Motor neuron (in vitro differentiated cells): ENCODE results near the gene GPR39. TPM values are rescaled to one million over a fixed set of nuclear protein-coding genes. Genes with fewer than 3 reads are reported as not detected.

ENCODE experiments used
- ATAC-seq, 8 experiments: fragments of 200-7000 bp; cut with Tn5 transposase; replicated peaks in 6 of 8; 2 replicates each; pipeline ENCODE4 v1.8.0; 2021; ENCODE audit warnings: mild to moderate bottlenecking in 8 of 8, moderate library complexity in 8 of 8
- H3K27ac ChIP-seq, 2 donors: fragments of 250-450 bp; sonication (Bioruptor Pico); 2 replicates each; pipeline ENCODE4 v1.9.0; 2021; ENCODE audit warnings: antibody characterized with exemption in 2 of 2, mild to moderate bottlenecking in 2 of 2, moderate library complexity in 1 of 2
- H3K4me1 ChIP-seq, 2 donors: fragments of 250-450 bp; sonication (Bioruptor Pico); replicated peaks in 1 of 2; 2 replicates each; pipeline ENCODE4 v1.6.1; 2021; ENCODE audit warnings: antibody characterized with exemption in 2 of 2, mild to moderate bottlenecking in 2 of 2, moderate library complexity in 1 of 2
- H3K4me3 ChIP-seq, 5 donors: fragments of 250-450 bp; sonication (Bioruptor Pico); 2 replicates each; pipeline ENCODE4 v1.9.0; 2021; ENCODE audit warnings: antibody characterized with exemption in 5 of 5, mild to moderate bottlenecking in 5 of 5, moderate library complexity in 4 of 5
- WGBS, 10 experiments: fragments of 450-650 bp; shearing (Covaris generic); methylation state at CpG; one replicate each; pipeline ENCODE4 v1.0.0; 2022; 5-methylcytosine and 5-hydroxymethylcytosine counted together
- in situ Hi-C, 9 experiments: fragments of 400-800 bp; cut with MboI; loops; one replicate each; pipeline ENCODE4 v1.15.0; 2021; ENCODE audit warnings: low sequenced_read_pairs in 9 of 9, low pct_unique_long_range_greater_than_20kb in 2 of 9; ENCODE audit not compliant: unreplicated experiment in 9 of 9
- total RNA-seq, 8 experiments: library from RNA; unstranded; fragments of 300-600 nt; gene quantifications; 2 replicates each; pipeline versions ENCODE4 v1.2.3 to v1.2.4, GENCODE V29; 2022

GPR39 gene
- total RNA-seq, 8 experiments from 2014 or later, result 0.38 to 1.3 (median 0.82) TPM; not detected in 2

- Histone ChIP-seq H3K4me3 (no peak overlapping the region), H3K27ac (no peak overlapping the region), H3K4me1 (peaks cover 0 to 6% of the 10 kb centered on the region in 2 donors)
- WGBS, 10 experiments, result 43 to 83% (median 75%) methylated on average over 1 to 5 of the region's 6 CpGs; no CpG with 5 or more reads in 4 of the 10 experiments
- in situ Hi-C loops, result loop anchor here in 1 of 9 experiments (25.0 kb wide), 1 partner anchor 596 kb away; no protein-coding TSS in a partner anchor
- ATAC-seq, result peak in 1 of 8 experiments; percentile 93
These were observed 149.8 kb downstream of the GPR39 start for GRCh38 chr2:132566379-132566778.

DNA sequence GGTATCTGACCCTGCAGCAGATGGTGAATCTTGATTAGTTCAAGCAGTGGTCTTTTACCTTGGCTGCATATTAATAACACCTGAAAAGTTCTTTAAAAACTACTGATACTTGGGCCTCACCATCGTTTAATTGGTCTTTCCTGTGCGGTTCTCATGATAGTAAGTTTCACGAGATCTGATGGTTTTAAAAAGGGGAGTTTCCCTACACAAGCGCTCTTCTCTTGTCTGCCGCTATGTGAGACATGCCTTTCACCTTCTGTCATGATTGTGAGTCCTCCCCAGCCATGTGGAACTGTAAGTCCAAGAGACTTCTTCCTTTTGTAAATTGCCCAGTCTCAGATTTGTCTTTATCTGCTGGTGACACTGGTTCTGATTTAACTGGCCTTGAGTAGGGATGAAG, 151.1 kb downstream of the GPR39 start:
- Histone ChIP-seq H3K4me3 (no peak overlapping the region), H3K27ac (no peak overlapping the region), H3K4me1 (peaks cover 0 to 6% of the 10 kb centered on the region in 2 donors)
- WGBS, 10 experiments, result 54 to 100% (median 80%) methylated on average over 2 to 5 of the region's 5 CpGs; no CpG with 5 or more reads in 1 of the 10 experiments
- in situ Hi-C loops, result loop anchor here in 1 of 9 experiments (25.0 kb wide), 1 partner anchor 595 kb away; no protein-coding TSS in a partner anchor
- no peak for ATAC-seq

DNA sequence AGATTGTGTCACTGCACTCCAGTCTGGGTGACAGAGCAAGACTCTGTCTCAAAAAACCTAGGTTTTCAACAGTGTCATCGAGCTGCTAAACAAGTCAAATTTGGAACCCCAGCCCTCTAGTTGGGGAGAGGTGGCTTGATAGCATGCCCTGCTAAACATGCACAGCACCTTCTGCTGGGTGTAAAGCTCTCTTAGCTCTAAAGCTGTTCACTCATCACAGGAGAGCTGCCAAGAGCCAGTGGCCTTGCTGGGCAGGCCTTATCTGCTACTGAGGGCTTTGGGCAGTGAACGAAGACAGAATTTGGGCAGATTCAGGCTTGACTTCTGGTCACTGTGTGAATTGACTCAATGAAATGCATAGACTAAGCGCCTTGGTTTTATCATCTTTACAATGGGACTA, 152.1 kb downstream of the GPR39 start:
- Histone ChIP-seq H3K4me3 (no peak overlapping the region), H3K4me1 (peaks cover 0 to 11% of the 10 kb centered on the region in 2 donors), H3K27ac (no peak overlapping the region)
- 11 to 100% (median 88%) methylated on average over 1 to 3 of the region's 3 CpGs; no CpG with 5 or more reads in 4 of the 10 experiments for WGBS, 10 experiments
- no peak for ATAC-seq
- in situ Hi-C loops, result loop anchor here in 1 of 9 experiments (25.0 kb wide), 1 partner anchor 594 kb away; no protein-coding TSS in a partner anchor

DNA sequence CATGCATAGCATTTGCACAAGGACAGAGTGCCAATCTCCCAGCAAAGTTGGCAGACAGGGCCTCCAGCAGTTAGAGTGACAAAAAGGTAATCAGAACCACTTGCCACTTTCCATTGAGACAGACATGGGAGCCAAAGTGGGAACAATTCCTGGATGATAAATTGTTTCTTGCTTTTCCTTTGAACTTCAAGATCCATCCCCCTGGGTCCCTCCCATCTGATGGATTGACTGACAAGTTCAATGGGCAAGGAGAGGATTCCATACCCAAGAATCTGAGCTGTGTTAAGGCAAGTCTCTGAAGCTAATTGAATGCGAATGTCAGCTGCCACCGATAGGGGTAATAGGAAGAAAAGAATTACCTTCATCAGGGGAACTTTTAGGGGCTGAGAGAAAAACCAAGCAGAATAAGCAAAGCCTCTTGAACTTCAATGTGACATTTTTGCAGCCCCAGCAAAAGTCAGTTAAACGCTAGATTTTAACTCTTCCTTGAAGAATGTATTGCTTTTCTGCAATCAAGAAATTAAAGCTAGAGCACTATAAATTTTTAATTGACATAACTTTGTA, 156.9 kb downstream of the GPR39 start:
- no peak overlapping the region for H3K27ac ChIP-seq
- H3K4me1 ChIP-seq, result peaks cover 0 to 5% of the 10 kb centered on the region in 2 donors
- no peak overlapping the region for H3K4me3 ChIP-seq
- no peak for ATAC-seq
- WGBS, 10 experiments, result 47 to 100% (median 63%) methylated on average over 1 to 3 of the region's 3 CpGs; no CpG with 5 or more reads in 1 of the 10 experiments
- in situ Hi-C loops, result loop anchor here in 1 of 9 experiments (25.0 kb wide), 1 partner anchor 589 kb away; no protein-coding TSS in a partner anchor

GRCh38 chr2:132577686-132578085, 161.1 kb downstream of the GPR39 start:
- WGBS, 10 experiments, result 57 to 85% (median 78%) methylated on average over 1 to 2 of the region's 2 CpGs
- no peak overlapping the region for H3K4me3 ChIP-seq
- ATAC-seq, result no peak
- H3K4me1 ChIP-seq, result peaks cover 17 to 20% of the 10 kb centered on the region in 2 donors
- no peak overlapping the region for H3K27ac ChIP-seq
- in situ Hi-C loops, result no loop called here

- WGBS, 10 experiments, result 31 to 80% (median 45%) methylated on average over 2 to 4 of the region's 5 CpGs; no CpG with 5 or more reads in 3 of the 10 experiments
- no peak overlapping the region for H3K4me3 ChIP-seq
- H3K27ac ChIP-seq, result no peak overlapping the region
- peak in 5 of 8 experiments; percentile 16 to 67 (median 35) for ATAC-seq
- in situ Hi-C loops, result no loop called here
- H3K4me1 ChIP-seq, result peaks cover 39 to 46% of the 10 kb centered on the region in 2 donors
These were observed 165.0 kb downstream of the GPR39 start for GRCh38 chr2:132581591-132581990.

DNA sequence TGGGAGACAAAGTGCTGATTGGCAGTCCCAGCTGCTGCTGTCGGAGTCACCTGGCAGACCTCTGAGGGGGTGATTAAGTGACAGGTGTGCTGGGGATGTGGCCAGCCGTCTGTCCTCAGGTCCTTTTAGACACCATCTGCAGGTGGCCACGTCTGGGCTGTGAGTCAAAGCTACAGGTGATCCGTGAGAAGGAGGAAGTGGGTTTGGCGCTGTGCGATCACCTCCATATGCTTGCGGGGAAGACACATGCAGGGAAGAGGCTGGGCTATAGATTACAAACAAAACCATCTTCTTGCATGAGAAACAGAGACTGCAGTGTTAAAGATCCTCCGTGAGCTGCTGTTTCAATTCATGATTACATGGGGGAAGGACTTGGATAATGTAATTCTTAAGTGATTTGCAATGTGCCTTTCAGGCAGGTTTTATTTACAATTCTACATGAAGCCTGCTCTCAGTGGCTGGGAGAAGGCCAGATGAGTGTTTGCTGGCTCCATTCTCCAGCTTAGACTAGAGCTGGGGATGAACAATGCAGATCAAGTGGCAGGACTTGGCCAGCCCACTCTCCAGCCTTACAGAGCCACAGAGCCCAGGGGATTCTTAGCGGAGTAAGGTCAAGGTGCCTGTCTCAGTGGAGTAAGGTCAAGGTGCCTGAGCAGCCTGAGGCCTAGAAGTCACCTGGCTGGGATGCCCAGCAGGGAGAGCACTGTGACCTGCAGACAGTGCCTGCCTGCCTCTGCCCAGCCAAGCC, 165.6 kb downstream of the GPR39 start:
- 42 to 80% (median 66%) methylated on average over 1 to 7 of the region's 9 CpGs; no CpG with 5 or more reads in 3 of the 10 experiments for WGBS, 10 experiments
- Histone ChIP-seq H3K4me1 (peaks cover 41 to 52% of the 10 kb centered on the region in 2 donors), H3K27ac (no peak overlapping the region), H3K4me3 (no peak overlapping the region)
- in situ Hi-C loops, result no loop called here
- peak; percentile 23 to 91 (median 70) for ATAC-seq

DNA sequence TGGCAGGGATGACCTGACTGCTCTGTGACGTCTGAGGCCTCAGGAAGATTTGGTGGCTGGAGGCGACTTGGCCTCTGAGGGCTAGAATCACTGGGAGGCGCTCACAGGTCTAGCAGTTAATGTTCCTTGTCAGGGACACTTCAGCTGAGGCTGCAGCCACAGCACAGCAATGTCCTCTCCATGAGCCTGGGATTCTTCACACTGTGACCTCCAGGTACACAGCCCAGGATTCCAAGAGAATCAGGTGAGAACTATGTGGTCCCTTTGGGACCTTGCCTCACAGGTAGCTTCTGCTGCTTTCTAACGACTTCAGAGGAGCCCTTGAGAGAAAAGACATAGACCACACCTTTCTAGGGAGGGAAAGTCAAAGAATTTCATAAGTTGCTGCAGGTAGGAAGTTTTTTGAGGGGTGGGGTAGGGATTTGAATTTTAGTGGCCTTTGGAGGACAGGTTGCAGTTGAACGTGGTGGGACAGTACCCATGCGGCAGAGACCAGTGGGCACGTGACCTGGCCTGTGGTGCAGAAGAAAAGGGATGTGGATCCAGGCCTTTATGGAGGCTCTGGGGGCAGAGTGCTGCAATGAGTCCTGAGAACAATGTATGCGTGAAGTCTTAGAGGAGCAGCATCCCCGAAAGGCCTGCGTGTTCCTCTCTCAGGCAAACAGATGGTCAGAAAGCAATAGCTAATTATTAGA, 167.2 kb downstream of the GPR39 start:
- ATAC-seq, result no peak
- Histone ChIP-seq H3K4me3 (no peak overlapping the region), H3K27ac (no peak overlapping the region), H3K4me1 (peaks cover 56 to 62% of the 10 kb centered on the region in 2 donors)
- WGBS, 10 experiments, result 58 to 90% (median 74%) methylated on average over 1 to 7 of the region's 10 CpGs; no CpG with 5 or more reads in 4 of the 10 experiments
- in situ Hi-C loops, result no loop called here

GRCh38 chr2:132584976-132585817, 168.6 kb downstream of the GPR39 start:
- in situ Hi-C loops, result no loop called here
- H3K4me1 ChIP-seq, result peaks cover 69 to 74% of the 10 kb centered on the region in 2 donors
- H3K4me3 ChIP-seq, result no peak overlapping the region
- ATAC-seq, result no peak
- H3K27ac ChIP-seq, result no peak overlapping the region
- 60 to 100% (median 94%) methylated on average over 1 to 12 of the region's 36 CpGs; no CpG with 5 or more reads in 3 of the 10 experiments for WGBS, 10 experiments

- WGBS, 10 experiments, result 8 to 80% (median 43%) methylated on average over 1 to 11 of the region's 14 CpGs; no CpG with 5 or more reads in 2 of the 10 experiments
- in situ Hi-C loops, result no loop called here
- Histone ChIP-seq H3K4me1 (peaks cover 73 to 75% of the 10 kb centered on the region in 2 donors), H3K4me3 (no peak overlapping the region), H3K27ac (peak overlapping the region; percentile 18 to 28)
- peak in 4 of 8 experiments; percentile 57 to 68 (median 63) for ATAC-seq
These were observed 169.5 kb downstream of the GPR39 start for GRCh38 chr2:132586101-132586511.

DNA sequence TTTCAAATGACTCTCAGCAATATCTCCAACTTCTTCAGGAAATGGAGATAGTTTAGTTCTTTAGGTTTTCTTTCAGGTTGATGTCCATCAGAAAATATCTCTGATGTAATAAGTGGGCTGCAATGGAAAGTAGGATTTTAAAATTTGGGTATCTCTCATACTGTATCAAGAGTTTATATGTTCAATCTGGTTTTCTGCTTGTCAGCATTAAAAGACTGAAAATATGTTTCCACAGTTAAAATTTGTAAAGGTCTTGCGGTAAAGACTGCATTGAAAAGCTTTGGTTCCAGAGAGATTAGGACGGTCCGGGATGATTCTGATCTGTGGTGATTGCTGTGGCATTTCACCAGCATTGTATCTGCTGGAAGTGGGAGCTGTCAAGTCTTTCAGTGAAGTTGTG, 170.2 kb downstream of the GPR39 start:
- 60 to 100% (median 100%) methylated on average over 1 to 3 of the region's 3 CpGs; no CpG with 5 or more reads in 4 of the 10 experiments for WGBS, 10 experiments
- in situ Hi-C loops, result no loop called here
- Histone ChIP-seq H3K4me1 (peaks cover 72 to 73% of the 10 kb centered on the region in 2 donors), H3K4me3 (no peak overlapping the region), H3K27ac (no peak overlapping the region)
- no peak for ATAC-seq

DNA sequence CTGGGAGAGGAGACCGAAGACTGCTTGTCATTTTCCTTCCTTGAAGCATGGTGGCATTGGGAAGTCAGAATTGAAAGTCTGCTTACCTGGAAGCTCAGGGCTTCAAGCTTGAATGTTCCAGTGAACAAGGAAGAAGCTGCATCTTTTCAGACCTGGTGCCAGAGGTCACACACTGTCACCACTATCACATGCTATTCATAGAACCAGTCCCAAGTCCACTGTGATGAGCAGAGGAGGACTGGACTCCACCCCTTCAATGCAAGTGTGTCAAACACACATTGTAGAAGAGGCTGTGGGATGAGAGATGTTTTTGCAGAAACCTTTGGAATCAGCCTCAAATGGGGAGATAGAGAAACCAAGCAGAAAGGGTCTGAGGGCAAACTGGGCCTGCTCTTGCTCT, 172.0 kb downstream of the GPR39 start:
- Histone ChIP-seq H3K4me3 (no peak overlapping the region), H3K4me1 (peaks cover 65 to 73% of the 10 kb centered on the region in 2 donors), H3K27ac (peak overlapping the region in 1 of 2 donors; percentile 66)
- ATAC-seq, result peak in 4 of 8 experiments; percentile 5 to 22 (median 10)
- 63 to 100% (median 100%) methylated on average over 1 of the region's 1 CpG; no CpG with 5 or more reads in 7 of the 10 experiments for WGBS, 10 experiments
- in situ Hi-C loops, result no loop called here
